ENCODE measurements around the gene LBX2. TPM values are rescaled to one million over a fixed set of nuclear protein-coding genes. Genes with fewer than 3 reads are reported as not detected.
A peak's percentile ranks its signal among the peaks of the same experiment; 100 is the strongest.

The LBX2 gene
- total and polyA plus RNA-seq, 4 donors: 0.84 to 2.8 (median 2.5) TPM

DNA sequence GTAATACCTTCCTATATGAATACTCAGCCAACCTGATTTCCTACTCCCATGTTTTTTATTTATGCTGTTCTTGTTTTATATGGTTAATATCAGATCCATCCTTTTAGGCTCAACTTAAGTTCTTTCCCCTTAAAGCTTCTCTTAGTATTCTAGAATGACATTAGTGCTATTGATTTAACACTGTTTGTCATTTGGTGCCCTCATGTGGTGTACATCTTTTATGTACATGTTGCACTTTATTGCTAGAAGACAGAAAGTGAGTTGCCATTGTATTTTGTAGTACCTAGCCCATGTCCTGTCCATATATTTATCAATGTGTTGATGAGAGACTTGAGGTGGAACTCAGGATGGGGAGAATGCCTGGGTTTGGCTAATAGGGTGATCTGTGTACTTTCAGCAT, 32.8 kb upstream of the LBX2 start:
- no peak overlapping the region for H3K9ac ChIP-seq (ENCODE audit: low read depth in 1 of 2, low read length in 2 of 2)
- peaks cover under 1 to 10% (median 3%) of the 10 kb centered on the region in 4 donors for H3K36me3 ChIP-seq (ENCODE audit: control insufficient read depth in 4 of 4, insufficient read depth in 3 of 4, low read depth in 1 of 4, low read length in 3 of 4)
- no peak for DNase-seq (ENCODE audit: low spot score)
- no peak overlapping the region for H3K27ac ChIP-seq (ENCODE audit: low read depth in 1 of 2, low read length in 2 of 2)
- peaks cover 8 to 26% (median 19%) of the 10 kb centered on the region in 4 donors for H3K4me1 ChIP-seq (ENCODE audit: control insufficient read depth in 4 of 4, insufficient read depth in 4 of 4, low read length in 3 of 4)
- H3K9me3 ChIP-seq (ENCODE audit: control insufficient read depth in 4 of 4, low read length in 3 of 4): no peaks in the 10 kb centered on the region
- no peak for TF ChIP-seq JUND (IDR thresholded peaks at IDR 0.05)
- TF ChIP-seq, protein P1, sequence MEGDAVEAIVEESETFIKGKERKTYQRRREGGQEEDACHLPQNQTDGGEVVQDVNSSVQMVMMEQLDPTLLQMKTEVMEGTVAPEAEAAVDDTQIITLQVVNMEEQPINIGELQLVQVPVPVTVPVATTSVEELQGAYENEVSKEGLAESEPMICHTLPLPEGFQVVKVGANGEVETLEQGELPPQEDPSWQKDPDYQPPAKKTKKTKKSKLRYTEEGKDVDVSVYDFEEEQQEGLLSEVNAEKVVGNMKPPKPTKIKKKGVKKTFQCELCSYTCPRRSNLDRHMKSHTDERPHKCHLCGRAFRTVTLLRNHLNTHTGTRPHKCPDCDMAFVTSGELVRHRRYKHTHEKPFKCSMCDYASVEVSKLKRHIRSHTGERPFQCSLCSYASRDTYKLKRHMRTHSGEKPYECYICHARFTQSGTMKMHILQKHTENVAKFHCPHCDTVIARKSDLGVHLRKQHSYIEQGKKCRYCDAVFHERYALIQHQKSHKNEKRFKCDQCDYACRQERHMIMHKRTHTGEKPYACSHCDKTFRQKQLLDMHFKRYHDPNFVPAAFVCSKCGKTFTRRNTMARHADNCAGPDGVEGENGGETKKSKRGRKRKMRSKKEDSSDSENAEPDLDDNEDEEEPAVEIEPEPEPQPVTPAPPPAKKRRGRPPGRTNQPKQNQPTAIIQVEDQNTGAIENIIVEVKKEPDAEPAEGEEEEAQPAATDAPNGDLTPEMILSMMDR (IDR thresholded peaks at IDR 0.05; ENCODE audit: low read depth, low read length, missing input control): peak; percentile 50
- no peak for TF ChIP-seq YY1 (IDR thresholded peaks at IDR 0.05)
- TF ChIP-seq EGR1 (IDR thresholded peaks at IDR 0.05; ENCODE audit: low read depth in 2 of 2): no peak
- peak in 1 of 2 donors; percentile 16 for TF ChIP-seq GABPA (IDR thresholded peaks at IDR 0.05 in 1 of 2, conservative IDR thresholded peaks at IDR 0.05 in 1 of 2)
- peak; percentile 87 to 89 for TF ChIP-seq RAD21 (IDR thresholded peaks at IDR 0.05)
- TF ChIP-seq FOXA2 (IDR thresholded peaks at IDR 0.05): peak; percentile 37
- TF ChIP-seq, protein P2, sequence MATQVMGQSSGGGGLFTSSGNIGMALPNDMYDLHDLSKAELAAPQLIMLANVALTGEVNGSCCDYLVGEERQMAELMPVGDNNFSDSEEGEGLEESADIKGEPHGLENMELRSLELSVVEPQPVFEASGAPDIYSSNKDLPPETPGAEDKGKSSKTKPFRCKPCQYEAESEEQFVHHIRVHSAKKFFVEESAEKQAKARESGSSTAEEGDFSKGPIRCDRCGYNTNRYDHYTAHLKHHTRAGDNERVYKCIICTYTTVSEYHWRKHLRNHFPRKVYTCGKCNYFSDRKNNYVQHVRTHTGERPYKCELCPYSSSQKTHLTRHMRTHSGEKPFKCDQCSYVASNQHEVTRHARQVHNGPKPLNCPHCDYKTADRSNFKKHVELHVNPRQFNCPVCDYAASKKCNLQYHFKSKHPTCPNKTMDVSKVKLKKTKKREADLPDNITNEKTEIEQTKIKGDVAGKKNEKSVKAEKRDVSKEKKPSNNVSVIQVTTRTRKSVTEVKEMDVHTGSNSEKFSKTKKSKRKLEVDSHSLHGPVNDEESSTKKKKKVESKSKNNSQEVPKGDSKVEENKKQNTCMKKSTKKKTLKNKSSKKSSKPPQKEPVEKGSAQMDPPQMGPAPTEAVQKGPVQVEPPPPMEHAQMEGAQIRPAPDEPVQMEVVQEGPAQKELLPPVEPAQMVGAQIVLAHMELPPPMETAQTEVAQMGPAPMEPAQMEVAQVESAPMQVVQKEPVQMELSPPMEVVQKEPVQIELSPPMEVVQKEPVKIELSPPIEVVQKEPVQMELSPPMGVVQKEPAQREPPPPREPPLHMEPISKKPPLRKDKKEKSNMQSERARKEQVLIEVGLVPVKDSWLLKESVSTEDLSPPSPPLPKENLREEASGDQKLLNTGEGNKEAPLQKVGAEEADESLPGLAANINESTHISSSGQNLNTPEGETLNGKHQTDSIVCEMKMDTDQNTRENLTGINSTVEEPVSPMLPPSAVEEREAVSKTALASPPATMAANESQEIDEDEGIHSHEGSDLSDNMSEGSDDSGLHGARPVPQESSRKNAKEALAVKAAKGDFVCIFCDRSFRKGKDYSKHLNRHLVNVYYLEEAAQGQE (IDR thresholded peaks at IDR 0.05): no peak
- TF ChIP-seq ATF3 (IDR thresholded peaks at IDR 0.05): no peak
- no peaks in the 10 kb centered on the region for H3K27me3 ChIP-seq (ENCODE audit: control insufficient read depth in 4 of 4, insufficient read depth in 4 of 4, low read length in 3 of 4)
- no peak overlapping the region for H3K4me3 ChIP-seq (ENCODE audit: low read depth in 1 of 3, low read length in 3 of 3)

- WGBS: 89% methylated on average over 7 of the region's 7 CpGs
- peaks cover 8 to 26% (median 19%) of the 10 kb centered on the region in 4 donors for H3K4me1 ChIP-seq (ENCODE audit: control insufficient read depth in 4 of 4, insufficient read depth in 4 of 4, low read length in 3 of 4)
- peaks cover 5 to 15% (median 7%) of the 10 kb centered on the region in 4 donors for H3K36me3 ChIP-seq (ENCODE audit: control insufficient read depth in 4 of 4, insufficient read depth in 3 of 4, low read depth in 1 of 4, low read length in 3 of 4)
- H3K9ac ChIP-seq (ENCODE audit: low read depth in 1 of 2, low read length in 2 of 2): no peak overlapping the region
- no peak overlapping the region for H3K27ac ChIP-seq (ENCODE audit: low read depth in 1 of 2, low read length in 2 of 2)
- no peak for DNase-seq (ENCODE audit: low spot score)
- no peaks in the 10 kb centered on the region for H3K9me3 ChIP-seq (ENCODE audit: control insufficient read depth in 4 of 4, low read length in 3 of 4)
- no peak overlapping the region for H3K4me3 ChIP-seq (ENCODE audit: low read depth in 1 of 3, low read length in 3 of 3)
- H3K27me3 ChIP-seq (ENCODE audit: control insufficient read depth in 4 of 4, insufficient read depth in 4 of 4, low read length in 3 of 4): no peaks in the 10 kb centered on the region
- TF ChIP-seq MAX (IDR thresholded peaks at IDR 0.05) (no peak), EGR1 (IDR thresholded peaks at IDR 0.05; ENCODE audit: low read depth in 2 of 2) (no peak), SP1 (IDR thresholded peaks at IDR 0.05) (no peak), NR2F2 (IDR thresholded peaks at IDR 0.05) (no peak), TAF1 (conservative IDR thresholded peaks at IDR 0.05) (no peak), RXRA (IDR thresholded peaks at IDR 0.05) (no peak), JUND (IDR thresholded peaks at IDR 0.05) (no peak), ATF3 (IDR thresholded peaks at IDR 0.05) (no peak), GABPA (IDR thresholded peaks at IDR 0.05 in 1 of 2, conservative IDR thresholded peaks at IDR 0.05 in 1 of 2) (no peak), HNF4A (conservative IDR thresholded peaks at IDR 0.05) (no peak), FOXA2 (IDR thresholded peaks at IDR 0.05) (no peak), YY1 (IDR thresholded peaks at IDR 0.05) (no peak), HNF4G (IDR thresholded peaks at IDR 0.05) (no peak)
- TF ChIP-seq, protein P1 (IDR thresholded peaks at IDR 0.05; ENCODE audit: low read depth, low read length, missing input control): no peak
- TF ChIP-seq, protein P2 (IDR thresholded peaks at IDR 0.05): no peak
- TF ChIP-seq, protein P3, sequence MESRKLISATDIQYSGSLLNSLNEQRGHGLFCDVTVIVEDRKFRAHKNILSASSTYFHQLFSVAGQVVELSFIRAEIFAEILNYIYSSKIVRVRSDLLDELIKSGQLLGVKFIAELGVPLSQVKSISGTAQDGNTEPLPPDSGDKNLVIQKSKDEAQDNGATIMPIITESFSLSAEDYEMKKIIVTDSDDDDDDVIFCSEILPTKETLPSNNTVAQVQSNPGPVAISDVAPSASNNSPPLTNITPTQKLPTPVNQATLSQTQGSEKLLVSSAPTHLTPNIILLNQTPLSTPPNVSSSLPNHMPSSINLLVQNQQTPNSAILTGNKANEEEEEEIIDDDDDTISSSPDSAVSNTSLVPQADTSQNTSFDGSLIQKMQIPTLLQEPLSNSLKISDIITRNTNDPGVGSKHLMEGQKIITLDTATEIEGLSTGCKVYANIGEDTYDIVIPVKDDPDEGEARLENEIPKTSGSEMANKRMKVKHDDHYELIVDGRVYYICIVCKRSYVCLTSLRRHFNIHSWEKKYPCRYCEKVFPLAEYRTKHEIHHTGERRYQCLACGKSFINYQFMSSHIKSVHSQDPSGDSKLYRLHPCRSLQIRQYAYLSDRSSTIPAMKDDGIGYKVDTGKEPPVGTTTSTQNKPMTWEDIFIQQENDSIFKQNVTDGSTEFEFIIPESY (IDR thresholded peaks at IDR 0.05): no peak
Measured at GRCh38 chr2:74531666-74532065, 32.3 kb upstream of the LBX2 start.
